Neural cell (in vitro differentiated cells): Measurements from ENCODE around the gene PRDX3. TPM values are rescaled to one million over a fixed set of nuclear protein-coding genes. Genes with fewer than 3 reads are reported as not detected.

Source experiments
- H2AFZ ChIP-seq: fragments of 200-600, 300-800 bp; sonication (generic), shearing (Covaris generic); 2 replicates; pipeline ENCODE4 v1.6.0; 2014; ENCODE audit warnings: low read depth, mild to moderate bottlenecking, antibody characterized with exemption, low read length, moderate library complexity
- H3F3A ChIP-seq: fragments of 200-600 bp; shearing (Covaris generic); 2 replicates; pipeline ENCODE4 v1.6.1; 2016; ENCODE audit warnings: mild to moderate bottlenecking, moderate library complexity, mixed read lengths, antibody characterized with exemption, low read length; ENCODE audit not compliant: insufficient read depth, poor library complexity, severe bottlenecking
- H3K27ac ChIP-seq: fragments of 200-600, 300-800 bp; sonication (generic), shearing (Covaris generic); 2 replicates; pipeline ENCODE4 v1.5.1; 2014; ENCODE audit warnings: mild to moderate bottlenecking, low read length, moderate library complexity
- H3K27me3 ChIP-seq: fragments of 300-800, 200-600 bp; sonication (generic), shearing (Covaris generic); 2 replicates; pipeline ENCODE4 v1.6.0; 2014; ENCODE audit warnings: mild to moderate bottlenecking, low read depth, low read length, moderate library complexity; ENCODE audit not compliant: insufficient read depth
- H3K36me3 ChIP-seq: fragments of 300-800, 200-600 bp; sonication (generic), shearing (Covaris generic); 2 replicates; pipeline ENCODE4 v1.5.1; 2014; ENCODE audit warnings: mild to moderate bottlenecking, antibody characterized with exemption, low read length, moderate library complexity; ENCODE audit not compliant: insufficient read depth
- H3K4me2 ChIP-seq: fragments of 300-800, 200-600 bp; sonication (generic), shearing (Covaris generic); 2 replicates; pipeline ENCODE4 v1.6.0; 2014; ENCODE audit warnings: mild to moderate bottlenecking, low read length
- H3K4me3 ChIP-seq: fragments of 300-800, 200-600 bp; sonication (generic), shearing (Covaris generic); 2 replicates; pipeline ENCODE4 v1.5.1; 2014; ENCODE audit warnings: mild to moderate bottlenecking, low read length, moderate library complexity
- H3K79me2 ChIP-seq: fragments of 200-600 bp; shearing (Covaris generic); replicated peaks from 2 replicates; pipeline ENCODE4 v1.6.0; 2014; ENCODE audit warnings: mild to moderate bottlenecking, low read length, moderate library complexity; ENCODE audit not compliant: insufficient read depth
- H3K9ac ChIP-seq: fragments of 300-800, 200-600 bp; sonication (generic), shearing (Covaris generic); 2 replicates; pipeline ENCODE4 v1.6.1; 2016; ENCODE audit warnings: mild to moderate bottlenecking, low read length, mixed read lengths
- H3K9me2 ChIP-seq: fragments of 200-600 bp; shearing (Covaris generic); 2 replicates; pipeline ENCODE4 v1.6.1; 2016; ENCODE audit warnings: mild to moderate bottlenecking, low read length, mixed read lengths; ENCODE audit not compliant: insufficient read depth
- H3K9me3 ChIP-seq: fragments of 200-600, 300-800 bp; sonication (generic), shearing (Covaris generic); 2 replicates; pipeline ENCODE4 v1.6.1; 2016; ENCODE audit warnings: mild to moderate bottlenecking, mixed run types, low read length, moderate library complexity, mixed read lengths
- H4K20me1 ChIP-seq: fragments of 200-600 bp; shearing (Covaris generic); 2 replicates; pipeline ENCODE4 v1.6.1; 2016; ENCODE audit warnings: mild to moderate bottlenecking, mixed run types; ENCODE audit not compliant: insufficient read depth
- CTCF ChIP-seq: fragments of 450-650 bp; IDR thresholded peaks from 2 replicates; pipeline ENCODE4 v1.5.1; 2014; ENCODE audit warnings: antibody characterized with exemption, mild to moderate bottlenecking, moderate library complexity; ENCODE audit not compliant: poor library complexity, severe bottlenecking
- EP300 ChIP-seq: fragments of 450-650 bp; conservative IDR thresholded peaks from 2 replicates; pipeline ENCODE4 v1.6.1; 2014; ENCODE audit warnings: antibody characterized with exemption, mild to moderate bottlenecking, moderate library complexity; ENCODE audit not compliant: poor library complexity, severe bottlenecking
- EZH2 ChIP-seq: fragments of 200-600, 300-800 bp; shearing (Covaris generic), sonication (generic); IDR thresholded peaks from 2 replicates; pipeline ENCODE4 v1.6.1; 2014; ENCODE audit warnings: antibody characterized with exemption, low read length, borderline replicate concordance, mild to moderate bottlenecking; ENCODE audit not compliant: insufficient read depth, poor library complexity, severe bottlenecking
- MXI1 ChIP-seq: fragments of 450-650 bp; conservative IDR thresholded peaks from 2 replicates; pipeline ENCODE4 v1.6.1; 2014; ENCODE audit warnings: antibody characterized with exemption, mild to moderate bottlenecking; ENCODE audit not compliant: poor library complexity, severe bottlenecking
- POLR2AphosphoS5 ChIP-seq: IDR thresholded peaks from 2 replicates; pipeline ENCODE4 v1.6.1; 2012
- RAD21 ChIP-seq: fragments of 450-650 bp; conservative IDR thresholded peaks from 2 replicates; pipeline ENCODE4 v1.6.1; 2014; ENCODE audit warnings: antibody characterized with exemption, mild to moderate bottlenecking, moderate library complexity
- REST ChIP-seq: IDR thresholded peaks from 2 replicates; pipeline ENCODE4 v1.6.1; 2012; ENCODE audit warnings: borderline replicate concordance
- SMC3 ChIP-seq: fragments of 450-650 bp; conservative IDR thresholded peaks from 2 replicates; pipeline ENCODE4 v1.6.1; 2014; ENCODE audit warnings: antibody characterized with exemption, mild to moderate bottlenecking, moderate library complexity; ENCODE audit not compliant: poor library complexity
- TAF1 ChIP-seq: IDR thresholded peaks from 2 replicates; pipeline ENCODE4 v1.6.1; 2012; ENCODE audit warnings: low read depth
- polyA plus RNA-seq: library from polyadenylated mRNA; depleted of rRNA; stranded (reverse); fragments of >200 nt; gene quantifications from 2 replicates; pipeline ENCODE4 v1.2.3, GENCODE V29; 2014

Gene PRDX3
- polyA plus RNA-seq, 1 donor from 2014 or later, result 258 TPM

- H3K36me3 ChIP-seq, result no peaks in the 10 kb centered on the region
- H2AFZ ChIP-seq, result no peak overlapping the region
- no peak overlapping the region for H3K9ac ChIP-seq
- H3K9me3 ChIP-seq, result no peaks in the 10 kb centered on the region
- no peaks in the 10 kb centered on the region for H3K79me2 ChIP-seq
- no peak overlapping the region for H3K4me3 ChIP-seq
- no peaks in the 10 kb centered on the region for H3F3A ChIP-seq
- TF ChIP-seq POLR2AphosphoS5 (no peak), EP300 (no peak), SMC3 (no peak), RAD21 (no peak), TAF1 (no peak), EZH2 (no peak), MXI1 (no peak), CTCF (no peak), REST (no peak)
- no peaks in the 10 kb centered on the region for H4K20me1 ChIP-seq
- H3K27me3 ChIP-seq, result no peaks in the 10 kb centered on the region
- no peak overlapping the region for H3K27ac ChIP-seq
- no peaks in the 10 kb centered on the region for H3K9me2 ChIP-seq
- no peak overlapping the region for H3K4me2 ChIP-seq
Observed at GRCh38 chr10:119201233-119201632, 22.6 kb upstream of the PRDX3 start.

GRCh38 chr10:119199231-119199992, 20.8 kb upstream of the PRDX3 start:
- Histone ChIP-seq H3K9me3 (no peaks in the 10 kb centered on the region), H3K36me3 (no peaks in the 10 kb centered on the region), H2AFZ (no peak overlapping the region), H3K9ac (no peak overlapping the region), H3K27me3 (no peaks in the 10 kb centered on the region), H3K9me2 (no peaks in the 10 kb centered on the region), H3K79me2 (no peaks in the 10 kb centered on the region), H3K27ac (no peak overlapping the region), H3K4me3 (no peak overlapping the region), H4K20me1 (no peaks in the 10 kb centered on the region), H3K4me2 (no peak overlapping the region), H3F3A (no peaks in the 10 kb centered on the region)
- TF ChIP-seq CTCF, result peak; percentile 94
- TF ChIP-seq REST, result no peak
- TF ChIP-seq MXI1, result no peak
- TF ChIP-seq EP300, result no peak
- no peak for TF ChIP-seq TAF1
- no peak for TF ChIP-seq EZH2
- TF ChIP-seq SMC3, result peak; percentile 90
- TF ChIP-seq POLR2AphosphoS5, result no peak
- peak; percentile 96 for TF ChIP-seq RAD21
